ENCODE measurements around the gene WNT5B. TPM values are rescaled to one million over a fixed set of nuclear protein-coding genes. Genes with fewer than 3 reads are reported as not detected.

The WNT5B gene
- total RNA-seq, 1 donor from 2014 or later, result 2.1 TPM

GRCh38 chr12:1603269-1603993 is 25.6 kb upstream of the WNT5B start:
- Histone ChIP-seq H3K36me3 (no peaks in the 10 kb centered on the region), H3K27me3 (ENCODE audit: low read depth) (no peaks in the 10 kb centered on the region), H3K27ac (replicated peaks) (no peak overlapping the region), H3K9me3 (replicated peaks) (no peaks in the 10 kb centered on the region), H3K4me3 (no peak overlapping the region), H3K4me1 (peaks cover 29% of the 10 kb centered on the region)
- TF ChIP-seq CTCF (IDR thresholded peaks at IDR 0.05; ENCODE audit: borderline replicate concordance), result no peak
- no peak for DNase-seq
- intact Hi-C loops (cut with micrococcal nuclease), result no loop called here

- DNase-seq, result no peak
- Histone ChIP-seq H3K9me3 (replicated peaks) (no peaks in the 10 kb centered on the region), H3K4me1 (peaks cover 34% of the 10 kb centered on the region), H3K27ac (replicated peaks) (no peak overlapping the region), H3K4me3 (no peak overlapping the region), H3K36me3 (no peaks in the 10 kb centered on the region), H3K27me3 (ENCODE audit: low read depth) (no peaks in the 10 kb centered on the region)
- TF ChIP-seq CTCF (IDR thresholded peaks at IDR 0.05; ENCODE audit: borderline replicate concordance), result no peak
- intact Hi-C loops (cut with micrococcal nuclease), result no loop called here
Observed at GRCh38 chr12:1604464-1604863, 24.6 kb upstream of the WNT5B start.

GRCh38 chr12:1605129-1606020 is 23.7 kb upstream of the WNT5B start:
- Histone ChIP-seq H3K36me3 (no peaks in the 10 kb centered on the region), H3K4me1 (peaks cover 34% of the 10 kb centered on the region), H3K4me3 (peak overlapping the region; percentile 67), H3K27ac (replicated peaks) (peak overlapping the region; percentile 98), H3K27me3 (ENCODE audit: low read depth) (no peaks in the 10 kb centered on the region), H3K9me3 (replicated peaks) (no peaks in the 10 kb centered on the region)
- peak; percentile 66 for DNase-seq
- peak; percentile 83 for TF ChIP-seq CTCF (IDR thresholded peaks at IDR 0.05; ENCODE audit: borderline replicate concordance)
- intact Hi-C loops (cut with micrococcal nuclease), result no loop called here

GRCh38 chr12:1606021-1606622 is 22.9 kb upstream of the WNT5B start:
- intact Hi-C loops (cut with micrococcal nuclease), result no loop called here
- peak; percentile 94 for DNase-seq
- Histone ChIP-seq H3K27me3 (ENCODE audit: low read depth) (no peaks in the 10 kb centered on the region), H3K9me3 (replicated peaks) (no peaks in the 10 kb centered on the region), H3K36me3 (no peaks in the 10 kb centered on the region), H3K4me1 (peaks cover 34% of the 10 kb centered on the region), H3K27ac (replicated peaks) (peak overlapping the region; percentile 98), H3K4me3 (peak overlapping the region; percentile 67)
- no peak for TF ChIP-seq CTCF (IDR thresholded peaks at IDR 0.05; ENCODE audit: borderline replicate concordance)

- intact Hi-C loops (cut with micrococcal nuclease), result no loop called here
- DNase-seq, result no peak
- Histone ChIP-seq H3K9me3 (replicated peaks) (no peaks in the 10 kb centered on the region), H3K36me3 (no peaks in the 10 kb centered on the region), H3K4me1 (peaks cover 48% of the 10 kb centered on the region), H3K4me3 (no peak overlapping the region), H3K27me3 (ENCODE audit: low read depth) (no peaks in the 10 kb centered on the region), H3K27ac (replicated peaks) (peak overlapping the region; percentile 98)
- TF ChIP-seq CTCF (IDR thresholded peaks at IDR 0.05; ENCODE audit: borderline replicate concordance), result no peak
Observed at GRCh38 chr12:1607940-1608712, 20.9 kb upstream of the WNT5B start.
